GM10847 (cell line): ENCODE measurements around the gene URB1.

ENCODE experiments used
- POLR2A ChIP-seq: IDR thresholded peaks from 2 replicates; pipeline ENCODE4 v1.6.1; 2011; ENCODE audit not compliant: insufficient read length; ENCODE audit errors: extremely low read depth

Gene URB1

GRCh38 chr21:32338209-32338921 is 54.4 kb downstream of the URB1 start:
- TF ChIP-seq POLR2A, result no peak

DNA sequence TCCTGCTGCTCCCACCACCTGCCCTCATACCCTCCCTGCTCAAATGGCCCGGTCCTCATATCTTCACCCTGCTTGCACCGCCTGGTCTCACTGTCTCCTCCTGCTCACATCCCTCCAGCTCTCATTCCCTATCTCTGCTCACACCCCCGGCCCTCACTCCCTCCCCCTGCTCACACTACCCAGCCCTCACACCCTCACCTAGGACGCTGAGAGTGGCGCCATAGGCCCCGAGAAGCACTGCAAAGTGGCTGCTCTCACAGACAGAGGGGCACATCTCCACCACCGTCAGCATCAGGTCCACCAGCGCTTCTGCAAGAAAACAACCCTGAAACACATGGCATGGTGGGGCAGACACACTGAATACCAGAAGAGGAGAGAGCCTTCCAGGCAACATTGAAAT is 55.6 kb downstream of the URB1 start:
- TF ChIP-seq POLR2A, result no peak

DNA sequence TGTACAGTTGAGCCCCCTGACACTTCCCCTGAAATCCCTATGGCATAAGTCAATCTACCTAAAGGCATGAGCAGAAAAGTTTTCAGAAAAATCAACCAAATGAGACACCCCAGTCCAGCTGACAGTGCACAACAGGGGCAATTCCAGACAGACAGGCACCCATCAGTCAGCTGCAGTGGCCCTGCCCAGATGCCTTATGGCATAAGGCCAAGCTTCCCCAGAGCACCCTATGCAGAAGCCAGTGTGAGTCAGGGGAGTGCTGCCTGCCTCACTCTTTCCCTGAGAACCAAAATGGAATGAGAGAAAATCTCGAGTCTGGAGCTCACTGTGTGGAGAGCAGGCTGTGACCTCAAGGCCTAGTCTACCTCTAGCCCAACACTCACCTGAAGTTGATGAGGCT is 56.1 kb downstream of the URB1 start:
- TF ChIP-seq POLR2A, result no peak

DNA sequence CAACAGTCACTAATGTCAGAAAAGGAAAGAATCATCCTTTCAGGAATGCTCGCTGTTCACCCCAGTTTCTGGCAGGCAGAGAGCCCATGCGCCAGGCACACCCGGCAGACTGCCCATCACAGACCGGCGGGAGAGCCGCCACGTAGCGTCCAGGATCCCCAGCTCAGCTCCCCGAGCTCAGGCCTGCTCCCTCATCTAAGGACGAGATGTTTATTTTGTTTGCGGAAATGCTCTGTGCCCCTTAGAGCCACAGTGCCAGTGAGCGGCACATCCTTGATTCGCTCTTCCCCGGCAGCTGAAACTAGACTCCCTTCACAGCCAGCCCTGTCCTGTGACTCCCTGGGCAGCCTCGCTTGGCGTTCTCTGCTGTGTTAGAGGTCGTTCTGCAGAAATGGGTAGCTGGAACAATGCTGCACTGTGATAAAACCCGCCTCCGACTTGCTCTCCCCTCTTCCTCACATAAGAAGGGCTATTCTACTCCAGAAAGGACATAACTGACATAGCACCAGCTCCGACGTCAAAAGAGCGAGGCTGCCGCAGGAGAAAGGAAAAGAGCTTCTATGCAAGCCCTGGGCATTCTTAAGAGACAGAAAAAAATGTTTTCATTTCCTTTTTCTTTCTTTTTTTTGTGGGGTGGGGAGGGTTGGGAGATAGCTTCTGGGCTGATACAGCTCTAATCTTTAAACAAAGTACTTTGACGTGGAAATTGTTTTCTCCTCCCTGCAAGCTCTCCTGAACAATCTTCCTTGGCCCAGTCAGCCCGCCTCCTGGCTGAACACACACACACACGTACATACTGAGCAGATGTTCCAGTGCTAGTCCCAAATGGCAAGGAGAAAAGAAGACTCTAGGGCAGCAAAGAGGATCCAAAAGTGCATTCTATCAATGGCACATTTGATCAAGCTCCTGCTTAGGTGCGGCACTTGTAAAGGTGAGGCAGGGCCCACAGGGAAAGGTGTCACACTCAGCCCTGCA is 56.9 kb downstream of the URB1 start:
- no peak for TF ChIP-seq POLR2A

GRCh38 chr21:32334980-32335531 is 57.8 kb downstream of the URB1 start:
- TF ChIP-seq POLR2A, result no peak

DNA sequence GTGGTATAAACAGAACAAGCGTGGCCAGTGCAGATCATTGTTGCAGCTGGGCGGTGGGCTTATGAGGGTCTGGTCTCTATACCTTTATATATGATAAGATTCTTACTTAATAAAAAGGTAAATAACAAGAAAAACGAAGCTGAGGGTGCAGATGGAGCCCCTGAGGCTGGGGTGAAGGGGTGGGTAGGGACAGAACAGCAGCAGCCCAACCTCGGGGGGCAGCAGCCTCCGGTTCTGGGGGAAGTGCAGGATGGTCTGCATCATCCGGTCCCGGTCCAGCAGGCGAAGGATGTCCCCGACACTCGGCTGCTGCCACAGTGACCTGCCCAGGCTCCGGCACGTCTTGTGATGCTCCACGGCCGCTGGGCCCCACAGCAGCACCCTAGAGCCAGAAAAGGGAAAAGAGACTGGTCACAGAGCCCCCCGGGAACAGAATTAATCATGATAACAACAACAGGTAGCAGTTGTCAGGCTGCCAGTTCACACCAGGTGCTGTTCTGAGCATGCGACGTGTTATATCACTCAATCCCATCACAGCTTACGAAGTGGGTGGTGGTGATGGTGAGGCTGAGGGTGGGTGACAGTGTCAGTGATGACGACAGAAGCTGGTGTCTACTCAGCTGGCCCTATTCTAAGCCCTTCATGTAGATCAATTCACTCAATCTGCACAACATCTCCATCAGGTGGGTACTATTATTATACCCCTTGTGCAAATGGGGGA is 58.7 kb downstream of the URB1 start:
- no peak for TF ChIP-seq POLR2A

GRCh38 chr21:32332463-32332951 is 60.3 kb downstream of the URB1 start:
- TF ChIP-seq POLR2A, result no peak

GRCh38 chr21:32331444-32332305 is 61.1 kb downstream of the URB1 start:
- no peak for TF ChIP-seq POLR2A

DNA sequence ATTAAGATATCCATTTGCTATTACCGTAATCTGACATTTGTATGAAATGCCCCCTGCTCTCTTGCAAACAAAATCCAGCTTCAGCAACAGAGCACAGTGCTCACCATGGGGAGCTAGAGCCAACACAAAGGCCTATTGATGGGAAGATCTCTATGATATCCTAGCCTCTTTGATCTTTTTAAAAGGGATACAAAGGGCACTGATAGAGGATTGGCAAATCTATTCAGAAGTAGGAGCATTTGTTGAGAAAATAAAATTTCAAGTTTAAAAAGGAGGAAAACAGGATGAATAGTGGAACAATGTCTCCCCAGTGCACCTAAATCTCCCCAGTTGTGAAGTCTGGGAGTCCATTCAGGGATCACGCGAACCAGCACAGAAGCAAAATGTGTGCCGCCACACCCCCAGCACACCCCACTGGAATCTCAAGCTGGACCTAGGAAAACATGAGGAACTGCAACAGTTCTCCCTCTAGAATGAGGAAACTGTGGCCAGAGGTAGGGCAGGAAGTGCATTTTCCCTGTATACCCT is 62.0 kb downstream of the URB1 start:
- TF ChIP-seq POLR2A, result no peak

- no peak for TF ChIP-seq POLR2A
Observed at GRCh38 chr21:32329776-32330175, 63.0 kb downstream of the URB1 start.

- TF ChIP-seq POLR2A, result no peak
Observed at GRCh38 chr21:32329331-32329730, 63.5 kb downstream of the URB1 start.

- no peak for TF ChIP-seq POLR2A
Observed at GRCh38 chr21:32328595-32328994, 64.2 kb downstream of the URB1 start.

DNA sequence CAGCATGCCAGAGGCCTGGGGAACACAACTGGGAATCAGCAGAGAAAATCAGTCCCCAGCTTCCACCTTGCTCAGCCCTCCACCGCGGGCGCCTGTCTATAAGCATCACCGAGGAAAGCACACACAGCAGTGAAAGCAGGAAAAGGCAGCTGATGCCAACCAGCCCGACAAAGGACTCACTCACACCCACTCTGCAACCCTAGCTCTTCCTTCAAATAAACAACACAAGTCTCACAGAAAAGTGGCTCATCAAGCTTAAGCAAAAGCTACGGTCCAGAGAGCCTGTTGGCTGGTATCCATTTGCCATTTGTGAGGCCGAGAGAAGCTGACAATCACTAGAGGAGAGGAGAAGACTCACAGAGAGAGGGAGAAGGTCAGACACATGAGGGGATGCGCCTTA is 67.1 kb downstream of the URB1 start:
- no peak for TF ChIP-seq POLR2A

DNA sequence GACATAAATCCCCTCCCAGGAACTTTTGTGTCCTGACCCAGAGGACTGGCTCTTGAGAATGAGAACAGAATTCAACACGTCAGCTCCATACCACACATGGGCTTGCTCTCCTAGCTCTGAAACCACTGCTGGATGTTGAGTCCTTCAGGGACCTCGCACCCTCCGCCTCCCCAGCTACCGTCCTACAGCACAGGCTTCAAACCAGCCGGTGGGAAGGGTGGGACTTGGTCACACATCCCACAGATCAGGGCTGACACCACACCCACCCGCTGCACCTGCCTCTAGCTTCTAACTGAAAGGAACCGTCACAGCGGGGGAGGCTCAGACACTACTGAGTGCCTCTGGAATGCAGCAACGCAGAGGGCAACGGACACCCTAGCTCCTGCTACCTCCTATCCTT is 70.1 kb downstream of the URB1 start:
- TF ChIP-seq POLR2A, result no peak

GRCh38 chr21:32322103-32322502 is 70.7 kb downstream of the URB1 start:
- TF ChIP-seq POLR2A, result no peak

- TF ChIP-seq POLR2A, result no peak
Observed at GRCh38 chr21:32321480-32321879, 71.3 kb downstream of the URB1 start.
